ENCODE data around the gene TBRG4.
A peak's percentile ranks its signal among the peaks of the same experiment; 100 is the strongest.
"Not testable (repeated sequence)": the region's sequence is repeated elsewhere in the genome, so short reads cannot be mapped to it uniquely, and the experiment has no call there.

Gene TBRG4

DNA sequence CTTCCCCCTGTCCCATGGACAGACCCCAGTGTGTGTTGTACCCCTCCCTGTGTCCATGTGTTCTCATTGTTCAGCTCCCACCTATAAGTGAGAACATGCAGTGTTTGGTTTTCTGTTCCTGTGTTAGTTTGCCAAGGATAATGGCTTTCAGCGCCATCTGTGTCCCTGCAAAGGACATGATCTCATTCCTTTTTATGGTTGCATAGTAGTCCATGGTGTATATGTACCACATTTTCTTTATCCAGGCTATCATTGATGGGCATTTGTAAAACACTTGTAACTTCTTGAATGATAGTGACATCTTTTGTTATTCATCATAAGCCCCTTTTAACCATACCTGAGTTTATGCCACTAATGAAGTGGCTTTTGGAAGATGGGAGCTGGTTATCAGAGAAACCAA, 2.8 kb upstream of the TBRG4 start:
- DNase-seq: not testable (repeated sequence)

DNA sequence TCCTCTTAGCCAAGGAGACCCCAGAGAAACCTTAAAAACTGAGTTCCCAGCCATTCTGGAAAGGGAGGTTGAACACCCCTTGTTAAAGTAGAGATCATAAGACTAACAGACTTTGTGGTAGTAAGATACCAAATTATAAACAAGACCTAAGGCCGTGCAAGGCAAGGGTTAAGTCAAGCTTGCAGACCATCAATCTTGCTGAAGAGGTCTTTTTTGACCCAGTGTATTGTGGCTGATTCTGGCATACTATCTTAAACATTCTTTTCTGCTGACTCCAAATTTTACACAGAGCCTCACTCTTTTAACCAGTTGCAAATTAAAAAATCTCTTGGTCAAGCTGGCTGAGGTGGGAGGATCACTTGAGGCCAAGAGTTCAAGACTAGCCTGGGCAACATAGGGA, 1.2 kb upstream of the TBRG4 start:
- no peak for DNase-seq

DNA sequence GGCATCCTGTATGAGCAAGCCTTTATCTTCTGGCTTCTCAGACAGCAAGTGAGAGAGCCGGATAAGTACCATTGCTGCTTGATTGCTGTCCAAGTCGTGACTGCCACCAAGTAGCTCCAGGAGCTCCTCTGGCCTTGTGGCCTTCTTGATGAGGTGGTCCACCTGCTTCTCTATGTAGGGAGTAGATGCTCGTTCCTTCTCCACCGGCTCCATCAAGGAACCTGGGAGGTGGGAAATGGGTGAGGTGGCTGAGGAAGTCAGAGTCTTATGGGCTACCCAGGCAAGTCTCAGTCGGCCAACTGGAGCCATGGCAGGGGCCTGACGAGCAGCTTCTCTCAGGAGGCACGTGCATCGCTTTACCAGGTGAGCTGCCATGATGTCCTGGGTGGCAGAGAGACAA, 2.6 kb downstream of the TBRG4 start:
- no peak for DNase-seq

DNA sequence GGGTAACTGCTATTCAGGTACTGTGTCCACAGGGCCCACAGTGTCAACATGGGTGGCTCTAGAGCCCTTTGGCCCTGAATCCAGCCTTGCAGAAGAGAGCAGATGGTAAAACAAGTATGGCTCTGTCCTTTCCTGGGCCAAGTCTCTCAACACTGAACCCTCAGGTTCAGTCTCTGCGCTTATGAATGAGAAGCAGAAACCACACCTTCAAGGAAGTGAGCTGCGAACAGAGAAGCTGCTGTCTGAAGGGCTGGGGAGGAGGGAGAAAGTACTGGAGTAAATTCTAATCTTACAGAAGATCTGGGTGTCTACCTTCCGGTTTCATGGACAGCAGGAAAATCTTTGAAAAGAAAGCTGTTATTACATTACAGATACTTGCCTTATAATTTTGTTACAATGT, 4.1 kb downstream of the TBRG4 start:
- DNase-seq: no peak

DNA sequence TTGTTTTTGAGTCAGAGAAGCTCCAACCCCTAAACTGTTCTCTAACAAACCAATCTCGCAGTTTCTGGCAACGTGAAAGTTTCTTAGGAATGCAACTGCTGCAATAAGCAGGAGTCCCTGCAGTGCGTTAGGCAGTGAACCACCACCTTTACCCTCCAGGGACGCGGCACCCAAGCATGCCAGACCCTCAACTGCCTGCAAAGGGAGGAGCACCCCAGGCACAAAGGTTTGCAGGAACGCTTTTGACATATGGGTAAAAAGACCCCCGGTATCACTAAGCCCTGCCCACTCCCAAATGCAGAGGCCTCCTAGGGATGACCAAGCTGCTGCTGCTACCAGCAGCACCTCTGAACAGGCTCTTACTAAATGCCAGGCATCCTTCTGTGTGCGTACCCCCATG, 4.7 kb downstream of the TBRG4 start:
- DNase-seq: no peak

DNA sequence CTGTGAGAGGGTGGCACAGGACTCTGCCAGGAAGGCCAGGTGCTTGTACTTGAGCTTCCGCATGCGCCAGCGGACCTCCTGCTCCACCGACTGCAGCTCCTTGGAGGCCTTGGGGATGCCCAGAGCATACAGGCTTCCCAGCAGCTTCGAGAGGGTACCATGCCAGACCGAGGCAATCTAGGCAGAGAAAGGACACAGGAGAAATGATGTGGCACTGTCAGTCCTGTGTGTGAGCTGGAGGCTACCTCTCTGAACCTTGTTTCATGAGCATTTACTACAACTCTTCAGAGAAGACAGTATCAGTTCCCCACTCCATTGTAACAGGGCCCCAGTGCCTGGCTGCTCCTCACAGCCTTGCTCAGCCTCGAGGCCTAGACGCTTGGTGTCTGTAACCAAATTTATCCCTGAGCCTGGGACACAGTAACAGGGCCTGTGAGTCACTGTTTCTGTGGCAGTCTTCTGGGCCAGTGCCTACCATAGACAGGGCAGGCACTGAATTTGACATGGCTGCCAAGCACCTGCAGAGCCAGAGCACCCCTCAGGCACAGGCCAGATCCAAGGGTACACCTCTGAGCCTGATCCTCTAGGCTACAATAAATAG, 5.8 kb downstream of the TBRG4 start:
- DNase-seq: no peak

DNA sequence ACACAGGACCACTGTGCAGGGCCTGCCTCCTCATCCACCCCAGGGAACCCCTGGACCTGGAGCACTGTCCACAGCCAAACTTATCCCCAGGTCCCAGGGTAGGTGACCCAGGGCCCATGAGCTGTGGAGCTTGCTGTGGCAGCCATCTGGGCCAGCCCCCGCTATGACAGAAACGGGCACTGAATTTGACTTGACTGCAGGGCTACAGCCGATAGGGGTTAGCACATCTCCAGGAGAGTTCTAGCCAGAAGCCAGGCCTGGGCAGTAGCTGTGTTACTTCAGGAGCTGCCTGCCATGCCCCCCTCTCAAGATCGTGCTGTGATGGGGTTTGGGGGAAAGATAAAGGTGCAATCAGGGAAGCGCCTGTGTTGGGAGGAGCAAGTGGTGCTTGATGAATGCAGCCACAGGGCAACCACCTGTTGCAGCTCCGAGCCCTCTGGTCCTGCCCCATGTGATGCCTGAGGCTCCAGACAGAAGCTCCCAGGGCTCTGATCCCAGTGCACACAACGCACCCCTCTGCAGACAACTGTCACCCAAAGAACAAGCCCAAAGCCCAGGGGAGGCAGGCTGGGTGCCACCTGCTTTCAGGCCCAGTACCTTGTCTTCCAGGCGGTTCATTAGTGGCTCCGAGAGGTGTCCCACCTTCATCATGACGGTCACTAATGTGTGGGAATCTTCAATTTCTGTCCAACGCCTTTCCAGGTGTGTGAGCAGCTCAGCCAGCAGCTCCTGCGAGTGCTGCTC, 6.5 kb downstream of the TBRG4 start:
- no peak for DNase-seq

DNA sequence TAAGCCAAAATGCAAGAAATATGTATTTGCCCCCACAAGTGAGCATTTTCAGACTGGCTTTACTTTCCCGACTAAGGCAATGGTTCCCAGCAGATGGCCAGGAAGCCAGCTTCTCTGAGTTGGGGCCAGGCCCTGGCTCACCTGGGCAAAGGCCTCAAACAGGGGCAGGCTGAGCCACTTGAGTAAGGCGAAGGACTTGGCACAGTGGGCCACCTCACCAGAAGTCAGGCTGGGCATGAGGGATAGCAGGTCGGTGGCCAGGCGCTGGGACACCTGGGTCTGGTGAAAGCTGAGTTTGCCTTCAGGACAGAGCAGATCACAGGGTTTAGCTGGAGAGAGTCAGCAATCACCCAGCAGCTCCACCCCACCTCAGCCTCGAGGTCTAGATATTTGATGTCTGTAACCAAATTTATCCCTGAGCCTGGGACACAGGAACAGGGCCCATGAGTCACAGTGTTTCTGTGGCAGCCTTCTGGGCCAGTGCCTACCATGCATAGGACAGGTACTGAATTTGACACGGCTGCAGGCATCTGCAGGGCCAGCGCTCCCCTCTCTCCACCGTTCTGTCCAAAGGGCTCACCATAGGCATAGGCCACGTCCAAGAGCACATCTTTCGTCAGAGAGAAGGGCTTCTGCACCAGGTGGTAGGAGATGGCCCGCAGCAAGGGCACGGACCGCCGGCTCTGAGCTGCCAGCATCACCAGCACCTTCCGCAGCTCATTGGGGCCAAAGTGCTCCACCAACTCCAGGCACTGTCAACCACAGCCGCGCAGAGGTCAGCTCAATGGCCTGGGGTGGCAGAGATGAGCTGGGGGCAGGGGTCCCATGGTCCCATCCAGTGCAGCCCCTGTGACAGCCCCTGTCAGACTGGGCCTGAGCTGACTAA, 7.3 kb downstream of the TBRG4 start:
- DNase-seq: no peak

DNA sequence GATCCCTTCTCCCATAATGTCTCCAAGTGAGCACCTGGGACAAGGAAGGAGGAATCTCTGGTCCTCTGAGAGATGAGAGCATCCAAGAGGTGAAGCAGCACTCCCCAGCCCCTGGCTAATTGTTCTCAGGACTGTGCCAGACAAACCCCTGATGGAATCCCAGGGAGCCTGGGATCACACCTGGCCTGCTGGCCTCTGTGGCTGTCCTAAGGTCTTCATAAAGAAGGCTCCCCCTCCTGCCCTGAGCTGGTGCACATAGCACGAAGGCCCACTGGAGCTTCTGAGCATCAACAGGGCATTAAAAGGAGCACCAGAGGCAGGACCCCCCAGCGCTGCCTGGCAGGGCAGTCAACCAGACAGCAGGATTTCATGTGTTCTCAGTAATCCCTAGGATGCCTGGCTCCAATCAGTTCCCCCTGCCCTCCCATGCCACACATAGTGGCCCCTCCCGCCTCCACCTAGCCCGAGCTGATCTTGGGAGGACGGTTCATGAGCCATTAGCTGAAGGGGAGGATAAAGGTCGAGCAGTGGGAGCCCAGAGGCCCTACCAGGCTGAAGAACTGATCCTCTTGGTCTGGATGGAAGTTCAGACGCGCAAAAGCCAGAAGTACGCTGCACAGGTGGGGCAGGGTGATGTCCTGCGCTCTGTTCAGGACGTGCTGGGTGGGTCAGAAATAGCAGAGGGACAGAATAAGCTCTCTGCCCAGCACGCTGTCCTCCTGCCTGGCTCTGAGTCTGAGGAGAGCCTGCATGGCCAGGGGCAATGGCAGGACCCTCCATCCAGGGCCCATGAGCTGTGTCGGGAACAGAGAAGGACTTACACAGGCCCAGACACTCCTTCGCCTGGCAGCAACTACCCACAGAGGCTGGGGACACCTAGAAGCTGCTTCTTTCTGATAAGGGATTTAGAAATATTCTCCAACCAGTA, 8.4 kb downstream of the TBRG4 start:
- DNase-seq: no peak

DNA sequence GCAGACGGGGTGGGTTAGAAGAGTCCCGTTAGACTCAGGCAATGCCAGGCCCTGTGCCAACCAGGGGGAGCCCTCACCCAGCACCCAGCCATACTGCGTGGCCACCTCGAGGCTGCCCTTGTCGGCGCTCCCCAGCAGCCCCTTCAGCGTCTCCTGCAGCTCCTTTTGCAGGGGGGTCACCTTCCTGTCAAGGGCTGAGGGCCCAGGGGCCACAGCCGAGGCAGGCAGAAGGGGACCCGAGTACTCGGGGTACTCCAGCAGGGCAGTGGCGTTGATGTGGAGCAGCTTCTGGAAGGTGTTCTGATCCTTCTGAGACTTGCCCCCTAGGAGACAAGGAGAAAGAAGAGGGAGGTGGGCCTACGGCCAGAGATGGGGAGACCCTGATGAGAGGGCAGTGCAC, 9.7 kb downstream of the TBRG4 start:
- no peak for DNase-seq

DNA sequence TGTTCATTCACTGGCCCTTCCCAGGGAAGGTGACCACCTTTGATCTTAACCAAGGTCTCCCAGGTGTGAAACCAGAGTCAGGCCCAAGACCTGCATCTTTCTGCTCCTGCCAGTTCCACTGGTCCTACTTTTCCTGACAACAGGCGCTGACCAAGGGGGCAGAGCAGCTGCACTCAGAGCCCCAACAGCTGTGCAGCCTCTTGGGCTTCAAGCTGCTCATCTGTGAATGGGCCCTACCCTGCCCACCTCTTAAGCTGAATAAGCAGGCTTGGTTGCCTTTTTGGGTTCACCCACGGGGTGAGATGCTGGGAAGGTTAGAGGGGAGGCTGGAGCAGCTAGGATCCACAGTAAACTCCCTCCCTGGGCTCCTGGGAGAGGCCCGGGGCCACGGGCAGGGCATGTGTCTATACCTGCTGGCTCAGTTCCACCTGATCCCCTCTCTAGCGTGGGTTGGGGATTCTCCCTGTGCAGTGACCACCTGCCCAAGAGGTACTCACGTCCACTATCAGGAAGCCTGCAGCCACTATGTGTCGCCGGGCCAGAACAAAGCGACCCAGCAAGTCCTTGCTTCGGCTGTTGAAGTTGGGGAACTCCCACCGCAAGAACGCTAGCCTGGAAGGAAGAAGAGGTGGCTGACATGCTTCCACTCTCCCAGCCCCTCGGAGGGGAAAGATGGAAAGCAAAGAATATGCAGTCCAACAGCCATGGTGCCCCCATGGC, 10.6 kb downstream of the TBRG4 start:
- DNase-seq: no peak

DNA sequence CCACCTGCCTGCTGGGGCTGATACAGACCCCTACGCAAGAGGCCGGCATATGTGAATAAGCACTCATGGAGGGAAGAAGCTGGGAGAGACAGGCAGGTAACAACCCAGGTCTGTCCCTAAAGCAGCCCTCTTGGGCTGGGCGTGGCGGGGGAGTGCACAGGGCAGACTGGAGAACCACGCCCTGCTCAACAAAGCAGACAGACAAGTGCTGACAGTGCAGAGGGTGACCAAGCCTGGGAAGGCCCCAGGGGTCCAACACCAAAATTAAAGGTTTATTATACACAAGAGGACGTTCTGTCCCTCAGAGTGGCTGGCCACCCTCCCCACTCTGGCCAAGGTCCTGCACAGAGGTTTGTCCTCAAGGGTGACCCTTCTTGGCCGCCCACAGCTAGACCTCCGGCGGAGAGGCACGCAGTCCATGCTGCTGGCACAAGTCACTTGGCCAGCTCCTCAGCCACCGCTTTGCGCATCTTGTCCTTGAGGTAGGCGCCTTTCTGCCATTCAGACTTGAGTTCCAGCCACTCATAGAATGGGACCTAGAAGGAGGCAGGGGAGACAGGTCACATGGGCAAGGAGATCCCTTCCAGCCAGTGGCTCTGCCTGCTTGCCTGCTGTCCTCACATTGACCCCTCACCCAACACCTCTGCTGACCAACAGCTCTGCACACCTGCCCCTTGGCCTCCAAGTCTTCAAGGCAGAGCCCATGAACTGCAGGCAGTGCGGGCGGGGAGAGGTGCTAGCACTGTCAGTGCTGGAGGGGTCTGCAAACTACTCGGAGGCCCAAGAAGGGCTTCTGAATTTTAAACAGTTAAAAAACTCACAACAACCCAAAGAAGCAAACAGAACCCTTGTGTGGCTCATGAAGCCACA, 11.4 kb downstream of the TBRG4 start:
- no peak for DNase-seq

DNA sequence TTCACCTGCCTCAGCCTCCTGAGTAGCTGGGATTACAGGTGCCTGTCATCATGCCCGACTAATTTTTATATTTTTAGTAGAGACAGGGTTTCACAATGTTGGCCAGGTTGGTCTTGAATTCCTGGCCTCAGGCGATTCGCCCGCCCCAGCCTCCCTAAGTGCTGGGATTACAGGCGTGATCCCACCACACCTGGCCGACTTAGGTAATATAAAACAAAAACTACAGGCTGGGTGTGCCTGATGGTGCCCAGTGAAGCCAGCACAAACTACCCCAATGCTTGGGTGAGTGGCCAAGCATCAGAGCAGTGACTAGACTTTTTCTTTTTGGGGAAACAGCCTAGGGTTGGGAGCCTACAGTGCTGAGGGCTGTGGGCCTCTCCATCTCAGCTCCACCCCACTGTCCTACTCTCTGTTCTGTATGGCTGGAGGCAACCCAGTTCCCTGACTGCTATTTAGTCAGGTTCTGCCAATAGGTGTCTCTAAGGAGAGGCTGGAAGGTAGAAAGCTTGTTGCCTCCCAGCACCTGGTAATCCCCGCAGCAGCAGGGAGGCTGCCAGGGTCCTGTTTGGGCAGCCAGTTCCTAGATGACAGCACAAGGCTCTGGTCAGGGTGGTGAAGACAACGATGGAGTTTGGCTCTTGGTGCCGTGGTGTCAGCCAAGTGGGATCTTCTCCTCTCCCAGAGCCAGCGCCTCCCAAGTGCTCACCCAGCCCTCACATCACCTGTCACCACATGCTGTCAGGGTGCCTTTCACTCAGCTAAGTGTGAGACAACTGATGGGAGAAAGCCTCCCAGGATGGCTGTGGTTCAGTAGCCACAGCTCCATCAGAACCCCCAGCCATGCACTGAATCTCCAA, 12.3 kb downstream of the TBRG4 start:
- no peak for DNase-seq

DNA sequence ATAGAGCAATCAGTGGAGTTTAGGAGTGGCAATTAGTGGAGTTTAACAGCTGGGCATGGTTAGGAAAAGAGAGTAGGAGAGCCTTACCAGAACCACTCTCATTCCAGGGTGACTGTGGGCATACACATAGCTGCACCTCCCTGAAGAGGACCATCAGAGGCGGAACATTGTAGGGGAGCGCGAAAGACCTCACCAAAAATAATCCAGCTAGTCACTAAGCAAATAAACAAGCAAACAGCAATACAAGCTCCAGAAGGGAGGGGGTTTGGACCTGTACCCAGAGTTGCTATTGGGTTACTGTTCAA, 18.6 kb downstream of the TBRG4 start:
- DNase-seq: no peak

DNA sequence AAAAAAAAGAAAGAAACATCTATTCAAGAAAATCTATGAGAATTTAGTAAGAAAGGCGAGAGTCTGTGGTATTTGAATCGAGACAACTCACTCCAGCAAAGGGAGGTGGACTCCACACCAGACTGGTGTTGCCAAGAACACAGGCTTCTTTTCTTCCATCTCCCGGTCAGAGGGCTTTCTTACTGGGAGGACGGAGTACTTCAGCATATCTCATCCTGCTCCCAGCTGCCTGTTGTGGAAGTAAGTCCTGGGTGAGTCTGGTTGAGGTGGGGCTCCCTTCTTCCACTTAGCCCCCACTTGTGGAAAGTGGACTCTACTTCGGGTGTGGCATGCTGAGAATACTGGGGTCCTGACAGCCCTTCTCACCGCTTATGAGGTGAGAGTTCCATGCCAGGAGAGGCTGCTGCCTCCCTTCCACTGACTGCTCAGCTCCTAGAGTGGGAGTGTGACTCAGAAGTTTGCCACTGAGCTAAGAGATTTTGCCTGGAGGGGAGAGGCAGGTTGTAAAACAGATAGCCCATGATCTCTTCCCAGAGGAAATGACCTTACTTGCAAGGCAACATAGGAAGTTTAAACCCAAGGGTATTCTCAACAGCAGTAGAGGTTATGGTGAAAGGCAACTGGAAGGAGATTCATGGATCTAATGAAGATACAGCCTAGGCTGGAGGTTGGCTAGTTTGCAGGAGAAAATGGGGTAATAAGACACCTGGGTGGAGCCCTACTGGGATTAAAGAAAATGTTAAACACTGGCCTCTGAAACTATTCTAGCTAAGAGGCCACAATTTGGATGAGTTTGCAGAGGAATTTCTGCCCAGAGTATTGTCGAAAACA, 19.2 kb downstream of the TBRG4 start:
- DNase-seq: no peak

DNA sequence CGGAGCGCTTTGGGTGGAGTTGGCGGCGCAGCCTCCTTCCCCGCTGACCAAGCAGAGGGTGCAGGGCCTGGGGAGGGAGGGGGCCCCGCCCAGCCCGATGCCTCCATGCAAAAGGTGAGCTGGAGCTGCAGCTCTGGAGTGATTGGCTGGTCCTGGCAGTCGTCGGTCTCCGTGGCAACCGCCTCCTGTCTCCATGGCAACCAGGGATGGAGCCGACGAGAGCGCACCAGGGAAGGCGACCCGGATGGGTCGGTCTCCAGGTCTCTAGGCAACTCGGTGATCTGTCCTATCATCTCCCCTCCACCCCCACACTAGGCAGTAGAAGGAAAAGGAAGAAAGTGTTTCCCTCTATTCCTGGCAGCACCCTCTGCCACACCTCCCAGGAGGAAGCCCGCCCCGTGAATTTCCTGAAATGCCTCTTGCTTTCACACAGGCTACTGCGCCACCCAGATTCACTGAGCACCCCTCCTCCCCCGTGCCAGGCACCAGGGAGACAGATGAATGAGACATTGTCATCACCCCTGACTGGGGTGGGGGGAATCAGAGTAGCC, 22.1 kb downstream of the TBRG4 start:
- DNase-seq: peak; percentile 70

DNA sequence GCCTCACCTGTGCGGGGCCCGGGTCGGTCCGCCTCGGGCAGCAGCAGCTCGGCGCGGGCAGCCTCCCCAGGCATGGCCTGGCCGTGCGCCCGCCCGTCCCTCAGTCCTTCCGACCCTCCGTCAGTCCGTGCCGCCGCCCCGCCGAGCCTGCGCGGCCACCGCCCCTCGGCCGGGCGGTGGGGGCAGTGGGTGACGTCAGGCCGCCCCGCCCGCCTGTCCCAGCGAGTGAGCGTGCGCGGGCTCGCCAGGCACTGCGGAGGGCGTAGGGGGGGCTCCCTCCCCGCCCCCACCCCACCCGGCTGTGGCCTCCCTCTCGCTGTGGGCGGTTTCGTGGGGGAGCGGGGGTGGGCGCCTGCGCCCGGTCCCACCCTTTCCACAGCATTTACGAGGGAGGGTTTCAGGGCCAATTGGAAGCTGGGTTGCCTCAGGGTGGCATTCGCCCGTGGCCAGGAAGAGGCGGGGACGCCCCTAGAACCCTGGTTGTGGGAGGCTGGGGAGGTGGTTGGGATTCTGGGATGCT, 22.6 kb downstream of the TBRG4 start, which contains the start of gene NACAD:
NACAD (minus strand) TSS at position 149 of the 520 bp plus-strand sequence; CDS start at position 74, 75 bp downstream.
- DNase-seq: peak; percentile 26

DNA sequence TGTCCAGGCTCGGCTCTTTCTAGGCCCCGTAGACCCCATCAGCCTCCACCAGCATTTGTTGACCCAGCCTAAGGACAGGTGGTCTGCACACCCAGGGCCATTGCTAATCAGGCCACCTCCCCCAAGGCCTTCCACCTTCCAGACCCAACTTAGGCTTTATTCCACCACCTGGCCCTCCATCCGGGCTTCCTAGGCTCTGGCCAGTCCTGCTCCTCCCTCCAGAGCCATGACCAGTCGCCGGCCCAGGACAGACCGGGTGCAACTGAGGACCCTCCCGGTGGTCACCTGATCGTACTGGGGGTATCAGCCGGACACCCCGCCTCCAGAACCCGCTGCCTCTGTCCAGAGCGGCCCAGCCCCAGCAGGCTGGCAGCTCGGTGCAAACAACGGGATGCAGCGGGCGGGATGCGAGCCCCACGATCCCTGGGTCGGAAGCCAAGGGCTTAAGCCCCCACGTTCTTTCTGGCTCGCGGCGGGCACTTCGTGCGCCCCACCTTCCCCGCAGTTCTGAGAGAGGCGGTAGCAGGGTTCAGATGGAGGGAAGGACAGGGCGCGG, 23.3 kb downstream of the TBRG4 start:
- DNase-seq: no peak

Data from CD4-positive, alpha-beta T cell treated with Interferon gamma for 1 hour (primary cell).